ENCODE measurements around the gene TNFSF13B.
"Not testable (repeated sequence)": the region's sequence is repeated elsewhere in the genome, so short reads cannot be mapped to it uniquely, and the experiment has no call there.

GRCh38 chr13:108267855-108268254 lies 1.7 kb upstream of the TNFSF13B start:
- not testable (repeated sequence) for TF ChIP-seq POLR2A, CTCF (IDR thresholded peaks at IDR 0.05)
